MCF 10A (cell line): ENCODE measurements around the gene L3MBTL4. TPM values are rescaled to one million over a fixed set of nuclear protein-coding genes. Genes with fewer than 3 reads are reported as not detected.

Experiments
- BruUV-seq: library from RNA; stranded (reverse); fragments of 400-500 nt; replicated peaks from 2 replicates; lab custom pipeline; 2021; lab: Mats Ljungman, UMichigan
- CTCF ChIA-PET: fragments of 300-600 bp; sonication (Branson Sonifier 250); formaldehyde crosslinking; extraction: SDS; loops from one replicate; lab custom pipeline; 2021; ENCODE audit warnings: antibody characterized with exemption, inconsistent platforms; lab: Yijun Ruan, JAX
- POLR2A ChIA-PET: fragments of 300-600, 350-650 bp; sonication (Branson Sonifier 250); formaldehyde crosslinking; extraction: SDS; loops from one replicate; lab custom pipeline; 2020; ENCODE audit warnings: antibody characterized with exemption, inconsistent platforms; lab: Yijun Ruan, JAX
- DNase-seq: peaks from one replicate; pipeline ENCODE4 v3.0.0-alpha.2; 2018; ENCODE audit not compliant: unreplicated experiment
- H3K27ac Mint-ChIP-seq: one replicate; pipeline ENCODE4 v1.8.0; 2022; ENCODE audit warnings: mild to moderate bottlenecking, low read depth, mixed read lengths; ENCODE audit not compliant: unreplicated experiment
- H3K27me3 Mint-ChIP-seq: one replicate; pipeline ENCODE4 v1.8.0; 2022; ENCODE audit warnings: mixed read lengths; ENCODE audit not compliant: insufficient read depth, unreplicated experiment
- H3K36me3 Mint-ChIP-seq: one replicate; pipeline ENCODE4 v1.8.0; 2022; ENCODE audit warnings: mild to moderate bottlenecking, moderate library complexity, mixed read lengths; ENCODE audit not compliant: insufficient read depth, unreplicated experiment
- H3K4me1 Mint-ChIP-seq: one replicate; pipeline ENCODE4 v1.8.0; 2022; ENCODE audit warnings: mixed read lengths; ENCODE audit not compliant: insufficient read depth, unreplicated experiment
- H3K4me3 Mint-ChIP-seq: one replicate; pipeline ENCODE4 v1.8.0; 2022; ENCODE audit warnings: mild to moderate bottlenecking, moderate library complexity, mixed read lengths; ENCODE audit not compliant: unreplicated experiment
- H3K9me3 Mint-ChIP-seq: one replicate; pipeline ENCODE4 v1.8.0; 2022; ENCODE audit warnings: mixed read lengths; ENCODE audit not compliant: unreplicated experiment
- intact Hi-C: fragments of 100-400 bp; cut with micrococcal nuclease; formaldehyde crosslinking; loops from 2 replicates; pipeline ENCODE4 v1.14.1; 2022
- total RNA-seq: library from RNA; stranded (reverse); gene quantifications from 2 replicates; pipeline ENCODE4 v1.2.3, GENCODE V29; 2022
- TF ChIP-seq, protein P1 (sequence below): fragments of 200-600 bp; IDR thresholded peaks from one replicate; pipeline ENCODE4 v1.8.0; 2022; ENCODE audit warnings: antibody characterized with exemption, mild to moderate bottlenecking; ENCODE audit not compliant: unreplicated experiment

Gene L3MBTL4
- total RNA-seq, 1 experiment from 2014 or later, result not detected

DNA sequence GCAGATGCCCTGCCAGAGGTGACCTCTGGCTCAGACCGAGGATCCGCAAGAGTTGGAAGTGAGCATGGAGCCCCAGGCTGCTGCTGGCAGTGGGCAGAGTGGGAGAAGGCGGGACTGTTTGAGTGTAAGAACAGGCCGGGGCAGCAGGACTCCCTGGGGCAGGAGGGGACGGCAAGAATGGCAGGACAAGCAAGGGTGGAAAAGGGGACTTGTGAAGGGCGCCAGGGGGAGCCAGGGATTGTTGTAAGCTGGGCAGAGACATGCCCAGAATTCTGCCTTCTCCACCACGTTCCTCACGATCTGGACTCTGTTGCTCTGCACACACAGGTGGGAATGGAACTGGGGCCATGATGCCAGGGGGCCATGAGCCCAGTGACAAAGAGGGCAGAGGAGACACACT is 447.0 kb downstream of the L3MBTL4 start:
- ChIA-PET POLR2A (no interaction called here), CTCF (interaction anchor here (0.7 kb wide), 1 partner anchor 334 kb away, joined by 3 read pairs; no protein-coding TSS in a partner anchor)
- Mint-ChIP-seq H3K4me3 (no peak overlapping the region), H3K27ac (no peak overlapping the region), H3K36me3 (no peaks in the 10 kb centered on the region), H3K4me1 (no peaks in the 10 kb centered on the region), H3K9me3 (no peaks in the 10 kb centered on the region), H3K27me3 (peaks cover 23% of the 10 kb centered on the region)
- intact Hi-C loops, result no loop called here
- TF ChIP-seq, protein P1, sequence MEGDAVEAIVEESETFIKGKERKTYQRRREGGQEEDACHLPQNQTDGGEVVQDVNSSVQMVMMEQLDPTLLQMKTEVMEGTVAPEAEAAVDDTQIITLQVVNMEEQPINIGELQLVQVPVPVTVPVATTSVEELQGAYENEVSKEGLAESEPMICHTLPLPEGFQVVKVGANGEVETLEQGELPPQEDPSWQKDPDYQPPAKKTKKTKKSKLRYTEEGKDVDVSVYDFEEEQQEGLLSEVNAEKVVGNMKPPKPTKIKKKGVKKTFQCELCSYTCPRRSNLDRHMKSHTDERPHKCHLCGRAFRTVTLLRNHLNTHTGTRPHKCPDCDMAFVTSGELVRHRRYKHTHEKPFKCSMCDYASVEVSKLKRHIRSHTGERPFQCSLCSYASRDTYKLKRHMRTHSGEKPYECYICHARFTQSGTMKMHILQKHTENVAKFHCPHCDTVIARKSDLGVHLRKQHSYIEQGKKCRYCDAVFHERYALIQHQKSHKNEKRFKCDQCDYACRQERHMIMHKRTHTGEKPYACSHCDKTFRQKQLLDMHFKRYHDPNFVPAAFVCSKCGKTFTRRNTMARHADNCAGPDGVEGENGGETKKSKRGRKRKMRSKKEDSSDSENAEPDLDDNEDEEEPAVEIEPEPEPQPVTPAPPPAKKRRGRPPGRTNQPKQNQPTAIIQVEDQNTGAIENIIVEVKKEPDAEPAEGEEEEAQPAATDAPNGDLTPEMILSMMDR, result no peak
- no peak for DNase-seq
- no TSS peak for BruUV-seq

DNA sequence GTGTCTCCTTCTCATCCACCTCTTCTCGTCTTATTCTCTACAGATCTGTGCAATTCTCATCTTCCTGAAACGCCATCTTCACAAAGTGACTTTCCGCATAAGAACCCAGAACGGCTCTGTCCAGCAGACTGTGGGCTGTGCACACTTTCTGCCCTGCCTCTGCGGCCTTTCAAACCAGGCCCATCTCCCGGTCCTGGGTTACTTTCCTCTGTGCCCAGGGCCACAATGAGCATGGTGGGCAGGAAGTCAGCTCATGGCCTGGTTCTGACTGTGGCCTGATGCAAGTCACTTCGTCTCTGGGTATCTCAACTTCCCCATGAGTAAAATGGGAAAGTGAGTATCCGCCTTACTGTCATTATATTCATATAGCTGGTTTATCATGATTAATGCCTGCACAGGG is 447.7 kb downstream of the L3MBTL4 start:
- DNase-seq, result no peak
- Mint-ChIP-seq H3K4me3 (no peak overlapping the region), H3K27me3 (peaks cover 16% of the 10 kb centered on the region), H3K9me3 (no peaks in the 10 kb centered on the region), H3K36me3 (no peaks in the 10 kb centered on the region), H3K4me1 (peaks cover 5% of the 10 kb centered on the region), H3K27ac (no peak overlapping the region)
- intact Hi-C loops, result no loop called here
- POLR2A ChIA-PET, result interaction anchor here (0.5 to 0.6 kb wide), 2 partner anchors 15 to 47 kb away, joined by 3 read pairs; no protein-coding TSS in a partner anchor
- BruUV-seq, result no TSS peak
- CTCF ChIA-PET, result no interaction called here
- TF ChIP-seq, protein P1, result no peak

DNA sequence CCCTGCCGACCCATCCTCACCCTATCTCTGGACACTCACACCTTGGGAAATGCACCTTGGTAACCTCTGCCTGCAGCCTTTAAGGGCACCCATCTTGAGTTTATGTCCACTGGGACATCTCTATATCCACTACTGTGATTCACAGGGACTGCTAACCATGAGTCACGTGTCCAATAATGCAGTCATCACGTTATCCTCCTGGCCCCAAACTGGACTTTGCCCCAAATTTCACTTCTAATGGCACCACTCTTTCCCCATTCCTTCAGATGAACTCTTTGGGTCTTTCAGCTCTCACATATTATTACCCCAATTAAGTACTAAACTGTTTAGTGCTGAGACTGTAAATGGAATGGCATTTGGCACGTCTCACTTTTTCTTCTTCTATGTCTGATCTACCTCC is 448.2 kb downstream of the L3MBTL4 start:
- TF ChIP-seq, protein P1, result no peak
- POLR2A ChIA-PET, result interaction anchor here (0.5 to 0.6 kb wide), 2 partner anchors 15 to 47 kb away, joined by 3 read pairs; no protein-coding TSS in a partner anchor

GRCh38 chr18:5964996-5965395 is 449.7 kb downstream of the L3MBTL4 start:
- no peaks in the 10 kb centered on the region for H3K36me3 Mint-ChIP-seq
- intact Hi-C loops, result no loop called here
- no peak for DNase-seq
- ChIA-PET POLR2A (no interaction called here), CTCF (no interaction called here)
- H3K4me1 Mint-ChIP-seq, result peaks cover 8% of the 10 kb centered on the region
- TF ChIP-seq, protein P1, result no peak
- H3K27me3 Mint-ChIP-seq, result no peaks in the 10 kb centered on the region
- H3K27ac Mint-ChIP-seq, result no peak overlapping the region
- no peaks in the 10 kb centered on the region for H3K9me3 Mint-ChIP-seq
- H3K4me3 Mint-ChIP-seq, result no peak overlapping the region
- BruUV-seq, result no TSS peak

More for the DNA sequence above, 448.2 kb downstream of the L3MBTL4 start:
- no peak overlapping the region for H3K27ac Mint-ChIP-seq
- H3K4me1 Mint-ChIP-seq, result peaks cover 8% of the 10 kb centered on the region
- H3K36me3 Mint-ChIP-seq, result no peaks in the 10 kb centered on the region
- CTCF ChIA-PET, result interaction anchor here (0.5 to 0.6 kb wide), 2 partner anchors 15 to 1103 kb away, joined by 3 to 5 read pairs; no protein-coding TSS in a partner anchor
- no peaks in the 10 kb centered on the region for H3K9me3 Mint-ChIP-seq
- no peak overlapping the region for H3K4me3 Mint-ChIP-seq
- no peak for DNase-seq
- peaks cover 11% of the 10 kb centered on the region for H3K27me3 Mint-ChIP-seq
- no TSS peak for BruUV-seq
- intact Hi-C loops, result no loop called here
